GM23338 (cell line): Measurements from ENCODE around the gene RAB20. TPM values are rescaled to one million over a fixed set of nuclear protein-coding genes. Genes with fewer than 3 reads are reported as not detected.

Experiments used
- ATAC-seq: fragments of 200-7000 bp; cut with Tn5 transposase; 3 replicates; pipeline ENCODE4 v1.9.1; 2020
- DNase-seq: peaks from one replicate; pipeline ENCODE4 v3.0.0-alpha.2; 2015; ENCODE audit warnings: low spot score
- H2AFZ ChIP-seq: fragments of 200-600 bp; sonication (generic); 2 replicates; pipeline ENCODE4 v1.8.0; 2016; ENCODE audit warnings: antibody characterized with exemption, mild to moderate bottlenecking, moderate library complexity
- H3F3A ChIP-seq: fragments of 200-600 bp; sonication (generic); replicated peaks from 2 replicates; pipeline ENCODE4 v1.8.0; 2017; ENCODE audit warnings: antibody characterized with exemption, mixed run types, low read depth
- H3K27ac ChIP-seq: fragments of 200-600 bp; sonication (generic); 2 replicates; pipeline ENCODE4 v1.6.1; 2016; ENCODE audit warnings: low read depth
- H3K27me3 ChIP-seq: fragments of 200-600 bp; sonication (generic); 2 replicates; pipeline ENCODE4 v1.8.0; 2016; ENCODE audit warnings: mild to moderate bottlenecking, mixed run types, moderate library complexity; ENCODE audit not compliant: insufficient read depth
- H3K36me3 ChIP-seq: fragments of 200-600 bp; sonication (generic); 2 replicates; pipeline ENCODE4 v1.8.0; 2016; ENCODE audit warnings: mild to moderate bottlenecking; ENCODE audit not compliant: insufficient read depth
- H3K4me1 ChIP-seq: fragments of 200-600 bp; sonication (generic); 2 replicates; pipeline ENCODE4 v1.8.0; 2016; ENCODE audit warnings: mild to moderate bottlenecking, moderate library complexity; ENCODE audit not compliant: insufficient read depth
- H3K4me2 ChIP-seq: fragments of 200-600 bp; sonication (generic); 2 replicates; pipeline ENCODE4 v1.7.1; 2017; ENCODE audit warnings: mixed run types
- H3K4me3 ChIP-seq: fragments of 200-600 bp; sonication (generic); 2 replicates; pipeline ENCODE4 v1.6.1; 2016; ENCODE audit warnings: mixed run types
- H3K79me2 ChIP-seq: fragments of 200-600 bp; sonication (generic); replicated peaks from 2 replicates; pipeline ENCODE4 v1.8.0; 2017; ENCODE audit warnings: mild to moderate bottlenecking; ENCODE audit not compliant: insufficient read depth
- H3K9me2 ChIP-seq: fragments of 200-600 bp; sonication (generic); 2 replicates; pipeline ENCODE4 v1.8.0; 2017; ENCODE audit not compliant: insufficient read depth
- H4K20me1 ChIP-seq: fragments of 200-600 bp; sonication (generic); replicated peaks from 2 replicates; pipeline ENCODE4 v1.8.0; 2017; ENCODE audit warnings: mild to moderate bottlenecking; ENCODE audit not compliant: insufficient read depth
- H3K27ac Mint-ChIP-seq: 2 replicates; pipeline ENCODE4 v1.8.0; 2020; ENCODE audit warnings: inconsistent platforms, mild to moderate bottlenecking, moderate library complexity, mixed read lengths
- H3K27me3 Mint-ChIP-seq: 3 replicates; pipeline ENCODE4 v1.8.0; 2022; ENCODE audit warnings: low read depth, mild to moderate bottlenecking, moderate library complexity, mixed read lengths, inconsistent platforms; ENCODE audit not compliant: insufficient read depth, poor library complexity
- H3K36me3 Mint-ChIP-seq: 3 replicates; pipeline ENCODE4 v1.8.0; 2021; ENCODE audit warnings: low read depth, mild to moderate bottlenecking, inconsistent platforms, moderate library complexity, mixed read lengths
- H3K4me1 Mint-ChIP-seq: 3 replicates; pipeline ENCODE4 v1.8.0; 2020; ENCODE audit warnings: mild to moderate bottlenecking, inconsistent platforms, mixed read lengths
- H3K4me3 Mint-ChIP-seq: 3 replicates; pipeline ENCODE4 v1.8.0; 2021; ENCODE audit warnings: moderate library complexity, mild to moderate bottlenecking, inconsistent platforms, mixed read lengths
- H3K9me3 Mint-ChIP-seq: 3 replicates; pipeline ENCODE4 v1.8.0; 2020; ENCODE audit warnings: moderate library complexity, mild to moderate bottlenecking, inconsistent platforms, mixed read lengths
- CREB1 ChIP-seq: fragments of 250-450 bp; sonication (Bioruptor Pico); IDR thresholded peaks from 2 replicates; pipeline ENCODE4 v1.5.0; 2020; ENCODE audit warnings: low read depth, mild to moderate bottlenecking, moderate library complexity
- CTCF ChIP-seq, 2 experiments: fragments of 200-600 bp in 1 of 2; sonication (generic) in 1 of 2; conservative IDR thresholded peaks; 2 replicates each; pipeline versions ENCODE4 v1.5.1 to v1.6.1; 2016 to 2017; ENCODE audit warnings: antibody characterized with exemption in 2 of 2, low read depth in 2 of 2, mild to moderate bottlenecking in 2 of 2, moderate library complexity in 1 of 2
- ETS1 ChIP-seq: IDR thresholded peaks from 2 replicates; pipeline ENCODE4 v1.6.1; 2016; ENCODE audit warnings: antibody characterized with exemption
- EZH2 ChIP-seq: fragments of 200-600 bp; sonication (generic); IDR thresholded peaks from one replicate; pipeline ENCODE4 v1.8.0; 2017; ENCODE audit warnings: antibody characterized with exemption, mild to moderate bottlenecking, low read depth; ENCODE audit not compliant: unreplicated experiment
- JUNB ChIP-seq: IDR thresholded peaks from one replicate; pipeline ENCODE4 v1.6.1; 2016; ENCODE audit warnings: antibody characterized with exemption; ENCODE audit not compliant: unreplicated experiment
- NANOG ChIP-seq: IDR thresholded peaks from 2 replicates; pipeline ENCODE4 v1.6.1; 2016; ENCODE audit warnings: antibody characterized with exemption, borderline replicate concordance
- POLR2AphosphoS5 ChIP-seq: IDR thresholded peaks from 2 replicates; pipeline ENCODE4 v1.6.1; 2016; ENCODE audit warnings: antibody characterized with exemption, low read depth
- REST ChIP-seq: IDR thresholded peaks from one replicate; pipeline ENCODE4 v1.6.1; 2018; ENCODE audit warnings: antibody characterized with exemption; ENCODE audit not compliant: unreplicated experiment
- ZNF114 ChIP-seq: fragments of 250-450 bp; sonication (Bioruptor Pico); IDR thresholded peaks from 2 replicates; pipeline ENCODE4 v1.5.0; 2020; ENCODE audit warnings: mild to moderate bottlenecking, moderate library complexity
- ZNF331 ChIP-seq: fragments of 250-450 bp; sonication (Bioruptor Pico); IDR thresholded peaks from 2 replicates; pipeline ENCODE4 v1.5.0; 2020; ENCODE audit warnings: low read depth, mild to moderate bottlenecking, moderate library complexity
- polyA plus RNA-seq: library from polyadenylated mRNA; unstranded; fragments of >200 nt; fragmentation: Nextera tagmentation; extraction: Ambion mirVana; gene quantifications from 2 replicates; pipeline ENCODE4 v1.2.1, GENCODE V29; 2016
- total RNA-seq: library from RNA; depleted of rRNA; stranded (reverse); fragments of >200 nt; shearing (Covaris generic); gene quantifications from 2 replicates; pipeline ENCODE4 v1.2.3, GENCODE V29; 2014

RAB20 gene
- total and polyA plus RNA-seq, 2 experiments from 2014 or later: 12.3 to 26.6 TPM

DNA sequence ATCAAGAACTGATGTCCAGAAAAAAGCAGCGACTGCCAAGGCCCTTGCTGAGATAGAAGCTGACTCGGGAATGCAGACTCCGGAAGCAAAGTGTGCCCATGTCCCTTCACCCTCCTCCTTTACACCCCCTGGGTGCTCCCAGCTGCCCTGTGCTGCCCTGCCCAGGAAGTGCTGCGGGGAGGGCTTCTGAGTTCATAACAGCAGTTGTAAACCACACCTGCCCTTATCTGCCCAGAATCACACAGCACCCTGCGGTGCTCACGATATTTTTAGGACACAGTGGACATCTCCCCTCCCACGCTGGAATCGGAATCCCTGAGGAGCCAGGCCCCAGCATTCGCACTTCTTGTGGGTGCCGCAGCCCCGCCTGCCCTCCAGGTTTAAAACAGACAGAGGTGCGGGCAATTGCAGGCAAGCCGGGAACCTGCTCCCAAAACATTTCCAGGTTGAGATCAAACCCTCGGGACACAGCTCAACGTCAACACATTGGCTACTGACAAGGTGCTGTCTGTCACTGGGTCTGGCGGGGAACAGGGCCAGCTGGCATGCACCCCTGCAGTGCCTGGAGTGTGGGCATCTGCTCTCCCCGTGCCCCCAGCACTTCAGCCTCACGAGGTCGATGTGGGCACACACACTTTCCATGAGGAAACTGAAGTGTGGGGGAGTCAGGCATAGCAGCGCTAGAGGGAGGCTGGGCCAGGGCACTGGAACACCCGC, 36.8 kb downstream of the RAB20 start (continued):
- no peak for TF ChIP-seq POLR2AphosphoS5
- no peak for TF ChIP-seq REST
- TF ChIP-seq ETS1: no peak
- no peak for TF ChIP-seq NANOG

DNA sequence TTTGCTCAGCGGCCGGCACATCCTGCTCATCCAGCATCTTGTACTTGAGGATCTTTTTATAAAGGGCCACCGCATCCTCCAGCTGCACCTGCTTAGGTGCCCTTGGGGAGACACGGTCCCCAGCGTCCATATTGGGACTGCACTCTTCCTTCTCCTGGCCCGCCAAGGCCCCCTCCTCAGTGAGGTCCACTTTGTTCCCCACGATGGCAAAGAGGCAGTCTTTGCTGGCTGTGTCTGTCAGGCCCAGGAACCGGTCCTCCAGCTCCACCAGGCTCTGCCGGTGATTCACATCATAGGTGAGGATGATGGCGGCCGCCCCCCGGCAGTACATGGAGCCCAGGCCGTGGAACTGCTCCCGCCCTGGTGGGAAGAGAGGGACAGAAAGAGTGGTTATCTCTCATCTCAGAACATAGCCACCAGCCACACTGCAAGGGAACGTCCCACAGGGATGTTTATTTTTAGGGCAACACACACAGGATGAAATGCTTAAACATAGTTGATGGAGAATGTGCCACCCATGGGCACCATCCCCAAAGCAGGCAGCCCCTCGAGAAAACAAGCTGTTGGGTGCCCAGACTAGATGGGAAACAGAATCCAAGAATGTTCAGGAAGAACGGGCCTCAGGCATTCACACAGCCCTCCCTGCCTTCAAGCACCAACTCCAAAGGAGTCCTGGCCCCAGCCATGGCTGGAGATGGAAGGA, 37.5 kb downstream of the RAB20 start:
- Mint-ChIP-seq H3K27ac (no peak overlapping the region), H3K36me3 (peaks cover under 1% of the 10 kb centered on the region; the same call in 2 of the 3 replicates), H3K9me3 (no peaks in the 10 kb centered on the region), H3K4me1 (peaks cover 38% of the 10 kb centered on the region), H3K4me3 (no peak overlapping the region), H3K27me3 (peaks cover 14% of the 10 kb centered on the region)
- H3K79me2 ChIP-seq: peaks cover 29% of the 10 kb centered on the region
- DNase-seq (no peak), ATAC-seq (no peak)
- no peaks in the 10 kb centered on the region for H3K9me2 ChIP-seq
- no peak overlapping the region for H3K4me2 ChIP-seq
- no peaks in the 10 kb centered on the region for H3F3A ChIP-seq
- no peak overlapping the region for H2AFZ ChIP-seq
- no peak overlapping the region for H3K27ac ChIP-seq
- no peak overlapping the region for H3K4me3 ChIP-seq
- H4K20me1 ChIP-seq: no peaks in the 10 kb centered on the region
- no peaks in the 10 kb centered on the region for H3K36me3 ChIP-seq
- no peaks in the 10 kb centered on the region for H3K27me3 ChIP-seq
- H3K4me1 ChIP-seq: peaks cover 13% of the 10 kb centered on the region; the same call in 1 of the 2 replicates
- TF ChIP-seq EZH2 (no peak), CREB1 (no peak), ZNF114 (CRISPR knock-in tag) (no peak), ZNF331 (no peak), JUNB (no peak), NANOG (no peak), REST (no peak), CTCF (conservative IDR thresholded peaks at IDR 0.05; ENCODE audit: low read depth in 2 of 2) (no peak), ETS1 (no peak)
